ENCODE results near the gene NET1. TPM values are rescaled to one million over a fixed set of nuclear protein-coding genes. Genes with fewer than 3 reads are reported as not detected.

NET1 gene, protein sequence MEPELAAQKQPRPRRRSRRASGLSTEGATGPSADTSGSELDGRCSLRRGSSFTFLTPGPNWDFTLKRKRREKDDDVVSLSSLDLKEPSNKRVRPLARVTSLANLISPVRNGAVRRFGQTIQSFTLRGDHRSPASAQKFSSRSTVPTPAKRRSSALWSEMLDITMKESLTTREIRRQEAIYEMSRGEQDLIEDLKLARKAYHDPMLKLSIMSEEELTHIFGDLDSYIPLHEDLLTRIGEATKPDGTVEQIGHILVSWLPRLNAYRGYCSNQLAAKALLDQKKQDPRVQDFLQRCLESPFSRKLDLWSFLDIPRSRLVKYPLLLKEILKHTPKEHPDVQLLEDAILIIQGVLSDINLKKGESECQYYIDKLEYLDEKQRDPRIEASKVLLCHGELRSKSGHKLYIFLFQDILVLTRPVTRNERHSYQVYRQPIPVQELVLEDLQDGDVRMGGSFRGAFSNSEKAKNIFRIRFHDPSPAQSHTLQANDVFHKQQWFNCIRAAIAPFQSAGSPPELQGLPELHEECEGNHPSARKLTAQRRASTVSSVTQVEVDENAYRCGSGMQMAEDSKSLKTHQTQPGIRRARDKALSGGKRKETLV
- total RNA-seq: 20.8 and 32.1 TPM in 2 replicates

DNA sequence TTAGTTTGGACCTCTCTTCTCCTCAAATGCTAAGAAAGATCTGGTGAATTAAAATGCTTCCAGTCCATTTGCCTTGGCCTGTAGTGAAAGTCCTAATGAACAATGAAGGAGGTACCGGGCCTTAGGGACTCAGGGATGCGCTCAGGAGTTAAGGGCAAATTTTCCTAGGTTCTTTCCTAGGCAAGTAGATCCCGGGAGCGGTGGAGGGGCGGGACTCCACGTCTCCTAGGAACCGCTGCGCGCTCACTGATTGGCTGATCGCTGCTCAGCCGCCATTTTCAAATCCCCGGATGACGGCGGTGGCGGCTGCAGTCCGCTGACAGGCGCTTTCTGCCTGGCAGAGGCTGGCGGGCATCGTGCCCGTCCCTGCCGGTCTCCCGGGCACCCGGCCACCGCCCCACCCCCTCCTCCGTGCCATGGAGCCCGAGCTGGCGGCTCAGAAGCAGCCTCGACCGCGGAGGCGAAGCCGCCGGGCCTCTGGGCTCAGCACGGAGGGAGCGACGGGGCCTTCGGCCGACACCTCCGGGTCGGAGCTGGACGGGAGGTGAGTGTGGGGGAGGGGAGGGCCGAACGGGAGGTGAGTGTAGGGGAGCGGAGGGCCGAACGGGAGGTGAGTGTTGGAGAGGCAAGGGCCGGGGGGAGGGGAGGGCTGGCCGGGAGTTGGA is at the start of gene NET1:
Gene NET1 (plus strand): TSS at position 281 of the 665 bp plus-strand sequence. CDS start 136 bp downstream, at position 417.

DNA sequence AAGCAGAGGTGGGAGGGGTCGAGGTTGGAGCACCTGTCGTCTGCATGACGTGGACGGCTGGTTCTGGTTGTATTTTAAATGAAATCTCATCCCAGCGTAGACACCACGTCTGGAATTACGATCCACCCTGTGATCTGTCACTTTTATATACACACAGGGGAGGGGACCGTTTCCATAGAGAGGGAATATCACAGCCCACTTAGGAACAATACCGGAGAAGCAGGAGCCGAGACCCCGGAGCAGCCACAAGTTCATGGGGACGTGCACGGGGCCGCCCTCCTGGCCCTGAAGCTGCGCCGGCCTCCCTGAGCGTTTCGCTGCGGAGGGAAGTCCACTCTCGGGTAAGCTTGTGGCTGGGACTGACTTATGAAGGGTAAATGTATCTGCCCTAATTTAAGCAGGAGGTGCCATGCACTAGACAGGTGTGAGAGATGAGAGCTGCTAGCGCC is 47.4 kb upstream of the NET1 start, which contains the start of gene UCN3:
Gene UCN3 (plus strand): TSS at position 77 of the 449 bp plus-strand sequence. CDS start 8,755 bp downstream, outside the sequence.

DNA sequence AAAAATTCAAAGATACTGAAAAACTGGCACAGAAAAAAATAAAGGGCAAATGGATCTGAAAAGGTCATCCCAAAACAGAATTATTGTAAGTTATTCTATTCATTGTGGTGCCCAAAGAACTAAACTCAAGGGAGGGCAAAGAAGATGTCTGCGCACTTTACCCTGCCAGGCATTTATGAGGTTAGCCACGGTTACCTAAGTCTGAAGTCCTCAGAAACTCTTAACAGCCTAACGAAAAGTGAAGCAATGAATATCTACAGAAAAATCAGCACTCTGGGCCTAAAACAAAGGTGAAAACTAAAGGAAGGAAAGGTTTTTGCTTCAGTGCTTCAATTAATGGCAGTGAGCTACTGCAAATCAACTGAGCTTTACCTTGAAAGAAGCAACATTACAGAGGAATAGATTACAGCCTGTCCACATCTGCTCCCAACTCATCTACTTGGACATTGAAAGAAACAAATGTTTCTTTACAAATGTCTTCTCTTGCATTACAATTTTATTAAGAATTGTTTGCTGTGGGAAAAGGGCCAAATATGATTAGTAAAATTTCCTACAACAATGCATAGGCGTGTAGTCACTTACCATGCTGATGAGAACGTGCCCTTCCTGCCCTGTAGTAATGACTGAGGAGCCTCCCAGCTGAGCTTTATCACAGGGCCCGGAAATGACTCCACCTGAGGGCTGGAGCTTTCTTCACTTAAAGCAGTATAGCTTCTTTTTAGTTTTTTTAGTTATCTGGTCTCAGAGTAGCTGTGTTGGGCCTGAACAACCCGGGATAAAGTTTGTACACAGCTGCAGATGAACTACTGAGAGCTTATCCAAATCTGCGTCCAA is 7.9 kb upstream of the NET1 start, which contains the start of gene TUBAL3:
Gene TUBAL3 (minus strand): TSS at position 621 of the 834 bp plus-strand sequence. CDS start 36 bp downstream, at position 585.

DNA sequence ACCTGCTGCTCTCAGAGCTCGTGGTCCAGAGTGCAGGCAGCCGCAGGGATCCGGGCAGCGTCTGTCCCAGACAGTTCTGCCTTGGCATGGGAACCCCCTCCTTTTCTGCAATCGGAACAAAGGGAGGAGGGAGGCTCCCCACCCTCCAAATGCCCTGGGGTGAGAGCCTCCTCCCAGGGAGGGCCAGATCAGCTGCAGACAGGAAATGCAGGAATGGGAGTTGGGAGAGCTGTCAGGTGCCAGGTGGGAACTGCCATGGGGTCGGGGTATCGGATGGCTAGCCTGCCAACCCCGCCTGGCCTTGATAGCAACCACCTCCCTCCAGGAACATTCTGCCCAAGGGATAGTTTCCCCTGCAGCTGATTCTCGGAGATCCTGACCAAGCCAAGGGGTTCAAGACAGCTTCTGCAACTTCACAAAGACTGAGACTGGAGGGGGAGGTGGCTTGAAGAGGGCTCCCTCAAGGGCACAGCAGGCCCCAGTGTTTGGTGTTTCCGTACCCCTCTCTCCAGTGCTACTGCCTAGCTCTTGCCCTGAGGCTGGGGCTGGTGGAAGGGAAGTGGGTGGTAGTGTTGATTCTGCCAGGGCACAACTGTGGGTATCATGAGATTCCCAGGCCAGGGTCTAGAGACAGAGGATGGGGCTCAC is 87.3 kb downstream of the NET1 start, which contains the start of gene CALML5:
Gene CALML5 (minus strand): TSS at position 78 of the 648 bp plus-strand sequence. CDS start 132 bp downstream, outside the sequence.

Other genes starting within 250 kb of the NET1 start
- under 0.01 TPM in 1 of 2 replicates, not detected in the other for gene AKR1C8, start 227.4 kb upstream of the NET1 start, total RNA-seq
- gene AKR1C4, start 215.7 kb upstream of the NET1 start, total RNA-seq: not detected in 2 replicates
- not detected in 2 replicates for gene UCN3, start 47.6 kb upstream of the NET1 start, total RNA-seq
- under 0.01 and 0.15 TPM in 2 replicates for gene TUBAL3, start 7.7 kb upstream of the NET1 start, total RNA-seq
- not detected in 2 replicates for gene CALML5, start 87.0 kb downstream of the NET1 start, total RNA-seq
- not detected in 2 replicates for gene CALML3, start 112.4 kb downstream of the NET1 start, total RNA-seq